Stimulated activated CD4-positive, alpha-beta T cell treated with anti-CD3 and anti-CD28 coated beads, Interleukin-15, amount 100 ng/mL, for 1 hour (primary cell): ENCODE results near the gene SOD1.
"Not testable (repeated sequence)": the region's sequence is repeated elsewhere in the genome, so short reads cannot be mapped to it uniquely, and the experiment has no call there.

Experiments used
- DNase-seq, 2 donors: peaks; one replicate each; pipeline ENCODE4 v3.0.0-alpha.2; 2020; ENCODE audit warnings: low read depth in 1 of 2, low spot score in 1 of 2

The SOD1 gene

DNA sequence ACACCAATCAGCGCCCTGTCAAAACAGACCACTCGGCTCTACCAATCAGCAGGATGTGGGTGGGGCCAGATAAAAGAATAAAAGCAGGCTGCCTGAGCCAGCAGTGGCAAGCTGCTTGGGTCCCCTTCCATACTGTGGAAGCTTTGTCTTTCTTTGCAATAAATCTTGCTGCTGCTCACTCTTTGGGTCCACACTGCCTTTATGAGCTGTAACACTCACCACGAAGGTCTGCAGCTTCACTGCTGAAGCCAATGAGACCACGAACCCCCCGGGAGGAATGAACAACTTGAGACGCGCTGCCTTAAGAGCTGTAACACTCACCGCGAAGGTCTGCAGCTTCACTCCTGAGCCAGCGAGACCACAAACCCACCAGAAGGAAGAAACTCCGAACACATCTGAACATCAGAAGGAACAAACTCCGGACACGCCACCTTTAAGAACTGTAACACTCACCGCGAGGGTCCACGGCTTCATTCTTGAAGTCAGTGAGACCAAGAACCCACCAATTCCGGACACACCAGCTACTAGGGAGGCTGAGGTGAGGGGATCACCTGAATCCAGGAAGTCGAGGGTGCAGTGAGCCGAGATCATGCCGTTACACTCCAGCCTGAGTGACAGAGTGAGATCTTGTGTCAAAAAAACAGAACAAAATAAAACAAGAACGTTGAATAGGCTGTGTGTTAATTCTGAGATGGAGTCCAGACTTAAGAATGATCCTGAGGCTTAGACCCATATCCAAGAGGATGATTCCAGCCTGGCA is 4.5 kb upstream of the SOD1 start:
- DNase-seq: not testable (repeated sequence)

DNA sequence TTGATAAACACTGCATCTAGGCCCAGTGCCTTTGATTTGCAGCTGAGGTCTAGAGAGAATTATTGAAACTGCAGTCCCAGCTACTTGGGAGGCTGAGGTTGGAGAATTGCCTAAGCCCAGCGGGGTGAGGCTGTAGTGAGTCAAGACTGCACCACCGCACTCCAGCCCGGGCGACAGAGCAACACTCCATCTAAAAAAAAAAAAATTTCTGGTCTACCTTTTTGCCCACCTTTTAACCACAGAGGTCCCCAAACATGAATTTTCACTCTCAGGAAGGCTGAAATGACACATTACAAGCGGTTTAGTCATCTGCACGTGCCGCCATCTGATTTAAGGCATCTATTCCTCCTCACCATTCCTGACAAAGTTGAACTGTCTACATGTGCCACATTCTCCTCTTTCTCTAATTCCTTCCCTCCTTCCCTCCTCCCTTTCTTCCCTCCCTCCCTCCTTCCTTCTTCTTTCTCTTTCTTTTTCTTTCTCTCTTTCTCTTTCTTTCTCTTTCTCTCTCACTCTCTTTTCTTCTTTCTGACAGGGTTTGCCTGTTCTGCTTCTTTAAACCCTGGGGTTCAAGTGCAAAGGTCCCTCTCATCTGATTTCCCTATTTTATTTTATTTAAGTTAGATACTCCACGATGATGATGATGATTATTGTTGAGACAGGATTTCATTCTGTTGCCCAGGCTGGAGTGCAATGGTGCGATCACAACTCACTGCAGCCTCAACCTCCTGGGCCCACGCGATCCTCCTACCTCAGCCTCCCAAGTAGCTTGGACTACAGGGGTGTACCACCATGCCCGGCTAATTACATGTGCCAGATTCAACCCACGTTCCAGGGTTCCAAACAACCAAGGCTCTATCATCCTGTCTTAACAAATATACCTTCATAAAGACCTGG is 3.0 kb upstream of the SOD1 start:
- no peak for DNase-seq

DNA sequence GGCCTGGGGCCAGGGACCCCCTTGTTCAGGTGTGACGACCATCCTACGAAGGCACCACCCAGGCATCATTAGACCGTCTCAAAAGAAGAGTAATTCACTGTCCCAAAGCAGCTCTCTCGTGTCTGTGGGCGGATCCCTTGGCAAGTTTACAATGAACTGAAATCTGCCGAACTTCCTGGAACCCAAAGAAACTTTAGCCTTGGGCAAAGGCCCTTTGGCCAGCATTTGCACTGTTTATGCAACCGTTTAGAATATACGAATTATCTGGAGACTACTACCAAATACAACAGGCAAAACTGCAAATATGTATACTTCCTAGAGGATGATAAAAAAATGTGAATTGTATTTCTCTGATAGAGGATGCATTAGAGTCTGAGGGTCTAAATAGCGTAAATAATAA is 1.4 kb upstream of the SOD1 start:
- DNase-seq: no peak

DNA sequence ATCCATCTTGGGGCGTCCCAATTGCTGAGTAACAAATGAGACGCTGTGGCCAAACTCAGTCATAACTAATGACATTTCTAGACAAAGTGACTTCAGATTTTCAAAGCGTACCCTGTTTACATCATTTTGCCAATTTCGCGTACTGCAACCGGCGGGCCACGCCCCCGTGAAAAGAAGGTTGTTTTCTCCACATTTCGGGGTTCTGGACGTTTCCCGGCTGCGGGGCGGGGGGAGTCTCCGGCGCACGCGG is 282 bp upstream of the SOD1 start:
- DNase-seq: no peak

DNA sequence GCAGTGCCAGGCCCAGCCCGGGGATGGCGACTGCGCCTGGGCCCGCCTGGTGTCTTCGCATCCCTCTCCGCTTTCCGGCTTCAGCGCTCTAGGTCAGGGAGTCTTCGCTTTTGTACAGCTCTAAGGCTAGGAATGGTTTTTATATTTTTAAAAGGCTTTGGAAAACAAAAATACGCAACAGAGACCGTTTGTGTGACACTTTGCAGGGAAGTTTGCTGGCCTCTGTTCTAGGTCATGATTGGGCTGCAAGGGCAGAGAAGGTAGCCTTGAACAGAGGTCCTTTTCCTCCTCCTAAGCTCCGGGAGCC is 719 bp downstream of the SOD1 start:
- no peak for DNase-seq

DNA sequence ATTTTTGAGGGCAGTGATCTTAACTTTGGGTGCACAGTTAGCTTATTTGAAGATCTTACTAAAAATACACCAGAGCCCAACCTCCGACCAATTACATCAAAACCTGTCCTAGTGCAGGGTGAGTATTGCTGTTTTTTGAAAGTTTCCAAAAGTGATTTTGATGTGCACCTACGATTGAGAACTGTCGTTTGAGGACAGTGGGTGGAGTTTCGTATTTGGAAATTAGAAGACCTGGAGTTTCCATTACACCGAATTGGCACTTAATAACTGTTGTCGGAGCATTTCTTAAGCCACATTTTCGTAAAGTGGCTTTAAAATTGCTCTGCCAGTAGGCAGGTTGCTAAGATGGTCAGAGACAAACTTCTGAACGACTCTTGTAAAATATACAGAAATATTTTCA is 1.1 kb downstream of the SOD1 start:
- DNase-seq: no peak

DNA sequence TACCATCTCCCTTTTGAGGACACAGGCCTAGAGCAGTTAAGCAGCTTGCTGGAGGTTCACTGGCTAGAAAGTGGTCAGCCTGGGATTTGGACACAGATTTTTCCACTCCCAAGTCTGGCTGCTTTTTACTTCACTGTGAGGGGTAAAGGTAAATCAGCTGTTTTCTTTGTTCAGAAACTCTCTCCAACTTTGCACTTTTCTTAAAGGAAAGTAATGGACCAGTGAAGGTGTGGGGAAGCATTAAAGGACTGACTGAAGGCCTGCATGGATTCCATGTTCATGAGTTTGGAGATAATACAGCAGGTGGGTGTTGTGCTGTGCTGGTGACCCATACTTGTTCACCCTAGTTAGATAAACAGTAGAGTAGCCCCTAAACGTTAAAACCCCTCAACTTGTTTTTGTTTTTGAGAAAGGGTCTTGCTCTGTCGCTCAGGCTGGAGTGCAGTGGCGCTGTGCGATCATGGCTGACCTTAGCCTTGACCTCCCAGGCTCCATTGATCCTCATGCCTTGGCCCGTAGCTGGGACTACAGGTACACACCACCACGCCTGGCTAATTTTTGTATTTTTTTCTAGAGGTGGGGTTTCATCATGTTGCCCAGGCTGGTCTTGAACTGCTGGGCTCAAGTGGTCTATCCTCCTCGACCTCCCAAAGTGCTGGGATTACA is 4.2 kb downstream of the SOD1 start:
- DNase-seq: no peak

DNA sequence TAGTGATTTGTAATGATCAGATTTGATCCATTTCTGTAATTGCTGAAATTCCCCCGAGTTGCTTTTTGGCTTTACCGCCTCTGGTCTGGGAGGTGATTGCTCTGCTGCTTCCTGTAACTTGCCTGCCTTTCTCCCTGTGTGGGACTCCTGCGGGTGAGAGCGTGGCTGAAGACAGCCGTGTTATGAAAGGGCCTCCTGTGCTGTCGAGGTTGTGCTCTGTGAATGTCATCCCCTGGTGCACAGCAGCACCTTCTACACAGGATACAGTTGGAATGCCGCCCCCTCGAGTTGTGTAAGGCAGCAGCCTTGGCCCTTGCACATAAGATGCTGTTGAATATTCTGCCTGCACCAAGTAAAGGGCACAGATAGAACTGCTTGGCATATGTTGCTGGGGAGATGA is 5.9 kb downstream of the SOD1 start:
- DNase-seq: no peak

DNA sequence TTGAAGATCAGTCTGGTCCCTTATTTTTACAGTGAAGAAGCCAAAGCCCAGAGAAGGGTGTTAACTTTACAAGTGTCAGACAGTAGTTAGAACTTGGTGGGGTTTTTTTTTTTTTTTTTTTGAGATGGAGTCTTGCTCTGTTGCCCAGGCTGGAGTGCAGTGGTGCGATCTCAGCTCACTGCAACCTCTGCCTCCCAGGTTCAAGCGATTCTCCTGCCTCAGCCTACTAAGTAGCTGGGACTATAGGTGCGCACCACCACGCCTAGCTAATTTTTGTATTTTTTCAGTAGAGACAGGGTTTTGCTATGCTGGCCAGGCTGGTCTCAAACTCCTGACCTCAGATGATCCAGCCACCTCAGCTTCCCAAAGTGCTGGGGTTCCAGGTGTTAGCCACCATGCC is 6.4 kb downstream of the SOD1 start:
- not testable (repeated sequence) for DNase-seq

DNA sequence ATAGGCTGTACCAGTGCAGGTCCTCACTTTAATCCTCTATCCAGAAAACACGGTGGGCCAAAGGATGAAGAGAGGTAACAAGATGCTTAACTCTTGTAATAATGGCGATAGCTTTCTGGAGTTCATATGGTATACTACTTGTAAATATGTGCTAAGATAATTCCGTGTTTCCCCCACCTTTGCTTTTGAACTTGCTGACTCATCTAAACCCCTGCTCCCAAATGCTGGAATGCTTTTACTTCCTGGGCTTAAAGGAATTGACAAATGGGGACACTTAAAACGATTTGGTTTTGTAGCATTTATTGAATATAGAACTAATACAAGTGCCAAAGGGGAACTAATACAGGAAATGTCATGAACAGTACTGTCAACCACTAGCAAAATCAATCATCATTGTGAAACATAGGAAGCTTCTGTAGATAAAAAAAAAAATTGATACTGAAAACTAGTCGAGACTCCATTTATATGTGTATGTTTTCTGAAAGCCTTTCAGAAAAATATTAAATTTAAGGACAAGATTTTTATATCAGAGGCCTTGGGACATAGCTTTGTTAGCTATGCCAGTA is 7.0 kb downstream of the SOD1 start:
- DNase-seq: no peak

DNA sequence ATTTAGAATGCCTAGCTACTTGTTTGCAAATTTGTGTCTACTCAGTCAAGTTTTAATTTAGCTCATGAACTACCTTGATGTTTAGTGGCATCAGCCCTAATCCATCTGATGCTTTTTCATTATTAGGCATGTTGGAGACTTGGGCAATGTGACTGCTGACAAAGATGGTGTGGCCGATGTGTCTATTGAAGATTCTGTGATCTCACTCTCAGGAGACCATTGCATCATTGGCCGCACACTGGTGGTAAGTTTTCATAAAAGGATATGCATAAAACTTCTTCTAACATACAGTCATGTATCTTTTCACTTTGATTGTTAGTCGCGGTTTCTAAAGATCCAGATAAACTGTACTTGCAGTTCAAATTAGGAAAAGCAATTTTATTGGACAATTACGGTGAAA is 7.6 kb downstream of the SOD1 start:
- no peak for DNase-seq

DNA sequence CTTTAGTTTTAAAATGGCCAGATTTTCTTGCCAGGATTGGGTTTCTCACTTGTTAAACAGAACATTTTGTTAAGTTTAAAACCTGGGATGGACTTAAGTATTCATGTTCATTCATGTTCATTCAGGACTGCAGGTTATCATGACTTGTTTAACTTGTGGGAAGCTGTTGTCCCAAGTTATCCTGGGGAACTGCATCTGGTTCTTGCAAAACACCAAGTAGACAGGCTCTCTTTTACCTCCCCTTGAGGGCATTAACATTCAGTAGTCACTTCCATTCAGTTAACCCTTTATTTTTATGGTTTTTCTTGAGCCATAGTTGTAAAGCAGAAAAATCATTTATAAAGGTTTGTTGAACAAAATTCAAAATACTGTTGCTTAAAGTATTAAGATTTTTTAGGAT is 8.1 kb downstream of the SOD1 start:
- DNase-seq: no peak

DNA sequence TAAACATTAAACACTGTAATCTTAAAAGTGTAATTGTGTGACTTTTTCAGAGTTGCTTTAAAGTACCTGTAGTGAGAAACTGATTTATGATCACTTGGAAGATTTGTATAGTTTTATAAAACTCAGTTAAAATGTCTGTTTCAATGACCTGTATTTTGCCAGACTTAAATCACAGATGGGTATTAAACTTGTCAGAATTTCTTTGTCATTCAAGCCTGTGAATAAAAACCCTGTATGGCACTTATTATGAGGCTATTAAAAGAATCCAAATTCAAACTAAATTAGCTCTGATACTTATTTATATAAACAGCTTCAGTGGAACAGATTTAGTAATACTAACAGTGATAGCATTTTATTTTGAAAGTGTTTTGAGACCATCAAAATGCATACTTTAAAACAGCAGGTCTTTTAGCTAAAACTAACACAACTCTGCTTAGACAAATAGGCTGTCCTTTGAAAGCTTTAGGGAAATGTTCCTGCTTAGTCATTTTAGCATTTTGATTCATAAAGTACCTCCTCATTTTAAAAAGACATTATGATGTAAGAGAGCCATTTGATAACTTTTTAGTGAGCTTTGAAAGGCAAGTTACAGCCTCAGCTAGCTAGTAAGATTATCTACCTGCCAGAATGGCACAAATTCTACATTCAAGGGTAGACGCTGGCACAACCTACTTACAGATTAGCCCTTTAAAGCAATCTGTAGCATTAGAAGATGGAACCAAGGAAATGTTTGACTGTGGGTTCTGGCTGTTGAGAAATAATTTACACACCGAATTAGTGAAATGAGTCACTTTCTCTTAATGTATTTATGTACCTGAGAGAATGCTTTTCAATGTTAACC is 9.4 kb downstream of the SOD1 start:
- no peak for DNase-seq

DNA sequence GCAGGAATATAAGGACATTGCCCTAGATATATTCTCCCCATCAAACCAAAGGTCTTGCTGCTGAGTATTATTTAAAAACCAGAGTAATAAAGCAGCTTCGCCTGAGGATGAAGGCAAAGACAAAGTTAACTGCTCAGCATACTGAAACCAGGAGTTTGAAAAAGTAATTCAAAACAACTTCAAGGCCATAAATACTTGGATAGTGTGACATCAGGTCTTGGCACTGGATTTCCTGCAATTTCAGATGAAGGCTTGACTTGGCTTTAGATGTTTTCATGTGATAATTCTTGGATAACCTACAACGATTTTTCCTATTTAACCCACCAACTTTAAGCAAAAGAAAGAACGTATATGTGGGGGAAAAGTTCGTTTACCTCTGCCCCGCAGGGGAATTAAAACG is 10.6 kb downstream of the SOD1 start:
- no peak for DNase-seq

DNA sequence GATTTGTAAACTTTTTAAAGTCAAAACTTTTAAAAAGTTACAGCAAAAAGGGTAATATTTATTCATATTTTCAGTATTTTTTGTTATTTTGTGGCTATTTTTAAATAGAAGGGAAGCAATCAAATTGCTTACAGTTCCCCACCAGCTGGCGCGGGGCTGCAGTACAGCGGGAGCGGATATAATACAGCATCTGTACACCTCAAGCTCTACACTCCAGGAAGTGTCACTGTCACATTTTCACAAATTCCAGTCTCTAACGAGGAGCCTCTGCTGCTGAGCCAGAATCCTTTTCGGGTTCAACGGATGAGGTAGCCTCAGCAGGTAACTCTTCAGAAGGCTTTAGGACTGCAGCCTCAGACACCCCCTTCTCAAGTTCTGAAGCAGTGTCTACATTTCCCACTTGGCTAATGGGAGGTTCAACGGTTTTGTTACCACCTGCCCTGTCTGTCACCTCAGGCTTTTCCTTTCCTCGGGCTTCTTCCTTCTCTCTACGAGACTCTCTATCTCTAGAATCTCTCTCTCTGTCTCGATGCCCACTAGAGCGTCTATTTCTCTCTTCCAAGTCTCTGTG is 11.7 kb downstream of the SOD1 start:
- DNase-seq: no peak

DNA sequence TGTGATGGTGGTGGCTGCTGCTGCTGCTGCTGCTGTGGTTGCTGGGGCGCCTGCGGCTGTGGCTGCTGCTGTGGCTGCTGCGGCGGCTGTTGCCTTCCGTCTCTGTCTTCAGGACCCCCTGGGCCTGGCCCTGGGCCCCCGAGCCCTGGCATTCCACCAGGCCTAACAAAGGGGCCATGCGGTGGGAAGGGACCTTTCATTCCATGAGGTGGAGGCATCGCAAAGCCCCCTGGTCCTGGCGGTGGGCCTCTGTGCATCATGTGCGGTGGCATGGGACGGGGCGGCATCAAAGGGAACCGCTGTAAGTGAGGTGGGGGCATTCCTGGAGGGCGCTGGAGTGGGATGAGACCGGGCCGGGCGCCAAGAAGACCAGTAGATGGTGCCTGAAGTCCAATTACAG is 12.4 kb downstream of the SOD1 start:
- DNase-seq: no peak

DNA sequence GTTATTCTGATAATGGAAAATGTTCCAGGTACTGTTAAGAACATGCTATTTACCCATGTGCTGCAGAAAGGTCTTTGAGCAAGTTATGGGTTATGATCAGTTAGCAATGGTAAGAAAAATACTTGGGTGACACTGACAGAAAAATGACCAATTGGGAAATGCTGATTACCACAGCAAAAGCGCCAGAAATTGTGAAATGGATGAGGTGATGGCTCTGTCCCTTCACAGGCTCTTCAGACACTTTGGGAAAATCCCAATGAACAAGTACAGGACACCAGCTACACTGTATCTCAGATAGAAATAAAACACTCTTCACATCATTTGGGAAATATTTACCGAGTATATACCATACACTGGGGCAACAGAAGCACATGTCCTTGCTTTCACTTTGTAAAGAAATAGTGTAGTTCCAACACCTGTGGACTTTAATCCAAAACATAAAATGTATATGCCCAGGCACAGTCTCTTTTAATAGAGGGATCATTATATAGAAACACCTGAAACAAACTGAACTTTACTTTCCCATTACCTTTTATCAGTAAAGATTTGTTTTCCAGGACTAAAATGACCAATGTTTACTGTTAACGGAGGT is 13.9 kb downstream of the SOD1 start:
- DNase-seq: no peak

DNA sequence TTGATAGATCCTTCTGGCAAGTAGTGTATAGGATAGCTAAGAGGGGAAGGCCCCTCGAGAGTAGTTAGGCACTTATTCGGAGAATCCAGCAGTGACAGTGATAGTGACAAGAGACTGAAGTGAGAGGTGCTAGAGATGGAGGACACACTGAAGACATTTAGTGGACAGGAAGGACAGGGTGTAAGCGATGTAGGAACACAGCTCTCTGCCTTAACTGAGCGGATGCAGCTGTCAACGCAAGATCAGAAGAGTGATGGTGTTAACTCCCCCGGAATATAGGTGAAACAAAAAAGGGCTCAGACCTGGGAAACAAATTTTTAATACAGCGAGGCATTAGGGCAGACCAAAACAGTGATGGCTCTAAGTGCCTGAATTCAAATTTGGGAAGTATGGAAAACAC is 15.8 kb downstream of the SOD1 start:
- no peak for DNase-seq

DNA sequence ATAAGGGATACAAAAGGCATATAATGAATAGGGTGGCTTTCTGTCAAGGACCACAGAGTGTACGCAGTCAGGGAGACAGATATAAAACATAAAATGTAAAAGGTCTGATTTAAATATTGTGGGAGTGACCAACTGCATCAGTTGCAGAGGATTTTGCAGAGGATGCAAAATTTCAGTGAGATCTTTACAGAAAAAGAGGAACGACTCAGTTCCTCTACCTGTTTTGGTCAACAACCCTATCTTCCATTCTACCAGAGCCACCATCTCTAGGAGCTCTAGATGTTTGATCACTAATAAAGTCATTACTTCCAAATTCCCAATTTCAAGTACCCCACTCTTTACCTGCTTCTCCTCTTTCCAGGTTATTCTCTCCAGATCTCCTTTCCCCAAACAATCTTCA is 16.5 kb downstream of the SOD1 start:
- no peak for DNase-seq

DNA sequence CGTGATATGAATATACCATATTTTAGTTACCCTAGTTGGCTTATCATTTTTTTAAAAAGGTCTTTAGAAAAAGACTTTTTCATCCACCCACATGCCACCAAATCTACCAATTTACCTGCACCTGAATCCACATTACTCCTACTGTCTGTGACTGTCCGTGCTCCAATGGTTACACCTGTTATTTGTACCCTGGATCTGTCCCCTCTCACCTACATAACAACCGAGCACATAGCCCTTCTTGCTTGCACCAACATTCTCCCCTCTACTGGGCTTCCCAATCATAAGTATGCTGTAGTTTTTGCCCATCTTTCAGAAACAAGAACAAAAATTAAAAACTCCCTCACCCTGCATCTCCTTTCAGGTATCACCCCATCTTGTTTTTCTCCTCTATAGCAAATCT is 17.6 kb downstream of the SOD1 start:
- no peak for DNase-seq

DNA sequence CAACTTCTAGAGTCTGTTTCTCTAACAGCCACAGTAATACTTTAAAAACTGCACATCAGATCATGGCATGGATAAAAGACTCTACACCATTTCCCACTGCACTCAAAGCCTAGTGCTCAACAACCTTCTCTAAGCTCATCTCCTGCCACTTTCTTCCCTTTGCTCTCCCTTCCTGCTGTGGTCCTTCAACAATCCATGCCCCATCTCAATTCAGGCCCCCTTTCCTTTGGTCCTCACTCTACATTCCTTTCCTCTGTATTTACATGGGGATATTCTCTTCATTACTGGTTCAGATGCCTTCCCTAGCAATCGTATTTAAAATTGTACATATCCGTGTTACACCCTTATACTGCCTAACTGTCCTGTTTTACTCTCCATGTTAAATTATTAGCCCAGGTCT is 19.0 kb downstream of the SOD1 start:
- DNase-seq: no peak
